Endodermal cell (in vitro differentiated cells): ENCODE measurements around the gene PFDN2. TPM values are rescaled to one million over a fixed set of nuclear protein-coding genes. Genes with fewer than 3 reads are reported as not detected.
"Not testable (repeated sequence)": the region's sequence is repeated elsewhere in the genome, so short reads cannot be mapped to it uniquely, and the experiment has no call there.

Experiments
- DNase-seq: peaks from one replicate; pipeline ENCODE4 v3.0.0-alpha.2; 2017
- H3K27ac ChIP-seq: 2 replicates; pipeline ENCODE4 v1.5.1; 2013; ENCODE audit warnings: mild to moderate bottlenecking, low read depth, low read length, moderate library complexity
- H3K27me3 ChIP-seq: 2 replicates; pipeline ENCODE4 v1.6.1; 2013; ENCODE audit warnings: mild to moderate bottlenecking, low read length, moderate library complexity; ENCODE audit not compliant: insufficient read depth, control insufficient read depth, poor library complexity, severe bottlenecking
- H3K36me3 ChIP-seq: 2 replicates; pipeline ENCODE4 v1.7.0; 2013; ENCODE audit warnings: mild to moderate bottlenecking, low read length, moderate library complexity; ENCODE audit not compliant: control insufficient read depth, insufficient read depth
- H3K4me1 ChIP-seq: one replicate; pipeline ENCODE4 v1.7.0; 2013; ENCODE audit warnings: low read length; ENCODE audit not compliant: control insufficient read depth, insufficient read depth
- H3K4me3 ChIP-seq: 2 replicates; pipeline ENCODE4 v1.5.1; 2013; ENCODE audit warnings: mild to moderate bottlenecking, low read length, moderate library complexity
- H3K9ac ChIP-seq: 2 replicates; pipeline ENCODE4 v1.6.1; 2013; ENCODE audit warnings: mild to moderate bottlenecking, low read length, moderate library complexity; ENCODE audit not compliant: poor library complexity, severe bottlenecking; ENCODE audit errors: extremely low read depth
- H3K9me3 ChIP-seq: 2 replicates; pipeline ENCODE4 v1.6.1; 2013; ENCODE audit warnings: mild to moderate bottlenecking, low read length, moderate library complexity; ENCODE audit not compliant: control insufficient read depth
- H3K27ac Mint-ChIP-seq: 2 replicates; pipeline ENCODE4 v1.8.0; 2020; ENCODE audit warnings: mixed read lengths
- H3K27me3 Mint-ChIP-seq: 2 replicates; pipeline ENCODE4 v1.8.0; 2021; ENCODE audit warnings: mild to moderate bottlenecking, mixed read lengths; ENCODE audit not compliant: insufficient read depth
- H3K36me3 Mint-ChIP-seq: 2 replicates; pipeline ENCODE4 v1.8.0; 2020; ENCODE audit warnings: low read depth, mixed read lengths
- H3K4me1 Mint-ChIP-seq: 2 replicates; pipeline ENCODE4 v1.8.0; 2020; ENCODE audit warnings: mixed read lengths
- H3K4me3 Mint-ChIP-seq: 2 replicates; pipeline ENCODE4 v1.8.0; 2020; ENCODE audit warnings: mild to moderate bottlenecking, moderate library complexity, mixed read lengths
- H3K9me3 Mint-ChIP-seq: 2 replicates; pipeline ENCODE4 v1.8.0; 2020; ENCODE audit warnings: mild to moderate bottlenecking, mixed read lengths
- CTCF ChIP-seq: fragments of 200-600 bp; sonication (generic); conservative IDR thresholded peaks from 2 replicates; pipeline ENCODE4 v1.5.0; 2021; ENCODE audit warnings: antibody characterized with exemption, mild to moderate bottlenecking
- WGBS, 2 experiments: methylation state at CpG; one replicate each; pipeline versions ENCODE4 v1.1.5 to v1.1.7; 2013; ENCODE audit warnings: missing lambda C conversion rate in 2 of 2, mixed read lengths in 1 of 2; ENCODE audit not compliant: insufficient coverage in 1 of 2, insufficient read length in 1 of 2; 5-methylcytosine and 5-hydroxymethylcytosine counted together
- total RNA-seq, 2 donors: library from RNA; stranded (reverse); fragmentation: NEBNext Ultra II Directional in 1 of 2; extraction: Animal tissue kit (Norgen Biotek cat#: 25700) in 1 of 2; gene quantifications; 2 replicates in 1 of 2; 3 replicates in 1 of 2; pipeline ENCODE4 v1.2.1, GENCODE V29; 2021

PFDN2 gene
- total RNA-seq, 2 donors from 2014 or later: 62.9 to 95.7 TPM

GRCh38 chr1:161119092-161119903 is 1.5 kb upstream of the PFDN2 start:
- H3K36me3 Mint-ChIP-seq: peaks cover 47% of the 10 kb centered on the region
- H3K4me1 ChIP-seq: peaks cover 8% of the 10 kb centered on the region
- 81 to 89% methylated on average over 8 to 10 of the region's 10 CpGs for WGBS, 2 experiments
- H3K4me1 Mint-ChIP-seq: peaks cover 19% of the 10 kb centered on the region
- peak; percentile 66 for TF ChIP-seq CTCF
- H3K4me3 ChIP-seq: peak overlapping the region; percentile 99
- H3K36me3 ChIP-seq: peaks cover 53% of the 10 kb centered on the region
- H3K27me3 Mint-ChIP-seq: no peaks in the 10 kb centered on the region
- peak overlapping the region; percentile 98 for H3K27ac Mint-ChIP-seq
- H3K9me3 ChIP-seq: no peaks in the 10 kb centered on the region
- peak overlapping the region; percentile 96 for H3K4me3 Mint-ChIP-seq
- no peaks in the 10 kb centered on the region for H3K27me3 ChIP-seq
- no peaks in the 10 kb centered on the region for H3K9me3 Mint-ChIP-seq
- peak overlapping the region; percentile 87 for H3K9ac ChIP-seq
- peak; percentile 85 for DNase-seq
- no peak overlapping the region for H3K27ac ChIP-seq

GRCh38 chr1:161115961-161116360 is 1.9 kb downstream of the PFDN2 start:
- peaks cover 19% of the 10 kb centered on the region for H3K36me3 Mint-ChIP-seq
- not testable (repeated sequence) for H3K4me1 ChIP-seq, H3K9me3 Mint-ChIP-seq, H3K9me3 ChIP-seq, DNase-seq, H3K27me3 Mint-ChIP-seq, H3K9ac ChIP-seq, H3K27me3 ChIP-seq, H3K27ac Mint-ChIP-seq, H3K27ac ChIP-seq, H3K4me3 ChIP-seq
- peaks cover 22% of the 10 kb centered on the region for H3K4me1 Mint-ChIP-seq
- WGBS, 2 experiments: 90 to 94% methylated on average over 5 to 6 of the region's 6 CpGs
- peaks cover 23% of the 10 kb centered on the region for H3K36me3 ChIP-seq
- H3K4me3 Mint-ChIP-seq: peak overlapping the region; percentile 96

GRCh38 chr1:161115132-161115711 is 2.6 kb downstream of the PFDN2 start:
- WGBS, 2 experiments: 90 to 95% methylated on average over 12 of the region's 12 CpGs
- no peak overlapping the region for H3K27ac Mint-ChIP-seq
- Histone ChIP-seq H3K36me3 (peaks cover 16% of the 10 kb centered on the region), H3K4me1 (peaks cover 8% of the 10 kb centered on the region), H3K27ac (no peak overlapping the region), H3K9ac (no peak overlapping the region), H3K9me3 (no peaks in the 10 kb centered on the region), H3K4me3 (no peak overlapping the region), H3K27me3 (no peaks in the 10 kb centered on the region)
- H3K4me1 Mint-ChIP-seq: peaks cover 22% of the 10 kb centered on the region
- TF ChIP-seq CTCF: no peak
- no peaks in the 10 kb centered on the region for H3K27me3 Mint-ChIP-seq
- peaks cover 15% of the 10 kb centered on the region for H3K36me3 Mint-ChIP-seq
- no peak overlapping the region for H3K4me3 Mint-ChIP-seq
- no peaks in the 10 kb centered on the region for H3K9me3 Mint-ChIP-seq
- no peak for DNase-seq
